ENCODE results near the gene LARP1B. TPM values are rescaled to one million over a fixed set of nuclear protein-coding genes. Genes with fewer than 3 reads are reported as not detected.

LARP1B gene
- total RNA-seq, 1 experiment from 2014 or later: 17.3 TPM

GRCh38 chr4:128241019-128241418 lies 179.9 kb downstream of the LARP1B start:
- ChIA-PET CTCF (no interaction called here), POLR2A (no interaction called here)
- intact Hi-C loops (cut with micrococcal nuclease; ENCODE audit: unreplicated experiment) (no loop called here), in situ Hi-C loops (cut with HindIII; ENCODE audit: low pct_unique_long_range_greater_than_20kb, low sequenced_read_pairs) (no loop called here)
- Histone ChIP-seq H3K4me1 (ENCODE audit: control insufficient read depth, insufficient read depth, low read length) (no peaks in the 10 kb centered on the region), H3K4me3 (ENCODE audit: low read depth in 2 of 2, low read length in 2 of 2) (no peak overlapping the region), H3K27me3 (ENCODE audit: control insufficient read depth, insufficient read depth, low read length) (no peaks in the 10 kb centered on the region), H3K9me3 (ENCODE audit: control insufficient read depth, insufficient read depth, low read depth, low read length) (no peaks in the 10 kb centered on the region), H3K27ac (ENCODE audit: low read length) (no peak overlapping the region), H3K36me3 (ENCODE audit: control insufficient read depth, insufficient read depth, low read length) (no peaks in the 10 kb centered on the region)
- no peak for DNase-seq (ENCODE audit: low read depth, low spot score)
- no peak for ATAC-seq
- TF ChIP-seq POLR2AphosphoS5 (IDR thresholded peaks at IDR 0.05; ENCODE audit: low read depth, low read length): no peak
- no peak for TF ChIP-seq SIN3A (IDR thresholded peaks at IDR 0.05; ENCODE audit: borderline replicate concordance, insufficient read depth, low read depth, low read length)
- TF ChIP-seq, protein P1, sequence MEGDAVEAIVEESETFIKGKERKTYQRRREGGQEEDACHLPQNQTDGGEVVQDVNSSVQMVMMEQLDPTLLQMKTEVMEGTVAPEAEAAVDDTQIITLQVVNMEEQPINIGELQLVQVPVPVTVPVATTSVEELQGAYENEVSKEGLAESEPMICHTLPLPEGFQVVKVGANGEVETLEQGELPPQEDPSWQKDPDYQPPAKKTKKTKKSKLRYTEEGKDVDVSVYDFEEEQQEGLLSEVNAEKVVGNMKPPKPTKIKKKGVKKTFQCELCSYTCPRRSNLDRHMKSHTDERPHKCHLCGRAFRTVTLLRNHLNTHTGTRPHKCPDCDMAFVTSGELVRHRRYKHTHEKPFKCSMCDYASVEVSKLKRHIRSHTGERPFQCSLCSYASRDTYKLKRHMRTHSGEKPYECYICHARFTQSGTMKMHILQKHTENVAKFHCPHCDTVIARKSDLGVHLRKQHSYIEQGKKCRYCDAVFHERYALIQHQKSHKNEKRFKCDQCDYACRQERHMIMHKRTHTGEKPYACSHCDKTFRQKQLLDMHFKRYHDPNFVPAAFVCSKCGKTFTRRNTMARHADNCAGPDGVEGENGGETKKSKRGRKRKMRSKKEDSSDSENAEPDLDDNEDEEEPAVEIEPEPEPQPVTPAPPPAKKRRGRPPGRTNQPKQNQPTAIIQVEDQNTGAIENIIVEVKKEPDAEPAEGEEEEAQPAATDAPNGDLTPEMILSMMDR (IDR thresholded peaks at IDR 0.05): no peak
- TF ChIP-seq TCF7L2 (IDR thresholded peaks at IDR 0.05; ENCODE audit: low read depth, low read length): no peak
- no peak for TF ChIP-seq REST (IDR thresholded peaks at IDR 0.05; ENCODE audit: insufficient read depth in 1 of 2, low read depth in 2 of 2, low read length in 1 of 2)
- BruUV-seq (replicated peaks): no TSS peak

GRCh38 chr4:128241425-128241913 lies 180.4 kb downstream of the LARP1B start:
- no TSS peak for BruUV-seq (replicated peaks)
- TF ChIP-seq TCF7L2 (IDR thresholded peaks at IDR 0.05; ENCODE audit: low read depth, low read length) (no peak), REST (IDR thresholded peaks at IDR 0.05; ENCODE audit: insufficient read depth in 1 of 2, low read depth in 2 of 2, low read length in 1 of 2) (no peak), POLR2AphosphoS5 (IDR thresholded peaks at IDR 0.05; ENCODE audit: low read depth, low read length) (no peak), SIN3A (IDR thresholded peaks at IDR 0.05; ENCODE audit: borderline replicate concordance, insufficient read depth, low read depth, low read length) (no peak)
- TF ChIP-seq, protein P1 (IDR thresholded peaks at IDR 0.05): no peak
- no peaks in the 10 kb centered on the region for H3K36me3 ChIP-seq (ENCODE audit: control insufficient read depth, insufficient read depth, low read length)
- H3K4me1 ChIP-seq (ENCODE audit: control insufficient read depth, insufficient read depth, low read length): no peaks in the 10 kb centered on the region
- ChIA-PET POLR2A (no interaction called here), CTCF (no interaction called here)
- no peak for ATAC-seq
- H3K9me3 ChIP-seq (ENCODE audit: control insufficient read depth, insufficient read depth, low read depth, low read length): no peaks in the 10 kb centered on the region
- intact Hi-C loops (cut with micrococcal nuclease; ENCODE audit: unreplicated experiment) (no loop called here), in situ Hi-C loops (cut with HindIII; ENCODE audit: low pct_unique_long_range_greater_than_20kb, low sequenced_read_pairs) (no loop called here)
- no peaks in the 10 kb centered on the region for H3K27me3 ChIP-seq (ENCODE audit: control insufficient read depth, insufficient read depth, low read length)
- no peak for DNase-seq (ENCODE audit: low read depth, low spot score)
- H3K27ac ChIP-seq (ENCODE audit: low read length): no peak overlapping the region
- H3K4me3 ChIP-seq (ENCODE audit: low read depth in 2 of 2, low read length in 2 of 2): no peak overlapping the region

All from Panc1 (cell line).